Tibial nerve (tissue), 3 donors: Measurements from ENCODE around the gene ZFPM1.

Experiments used
- POLR2A ChIP-seq, 2 donors: fragments of 450-650 bp; IDR thresholded peaks; one replicate each; pipeline ENCODE4 v1.6.1; 2017; ENCODE audit warnings: antibody characterized with exemption in 2 of 2, mild to moderate bottlenecking in 2 of 2, moderate library complexity in 2 of 2
- TF ChIP-seq, protein P1 (sequence below), 5 experiments: fragments of 200-600 bp in 3 of 5; fragments of 450-650 bp in 2 of 5; sonication (generic) in 3 of 5; IDR thresholded peaks; one replicate each; pipeline ENCODE4 v1.5.1; 2016 to 2019; ENCODE audit warnings: antibody characterized with exemption in 5 of 5, mild to moderate bottlenecking in 3 of 5, moderate library complexity in 2 of 5

DNA sequence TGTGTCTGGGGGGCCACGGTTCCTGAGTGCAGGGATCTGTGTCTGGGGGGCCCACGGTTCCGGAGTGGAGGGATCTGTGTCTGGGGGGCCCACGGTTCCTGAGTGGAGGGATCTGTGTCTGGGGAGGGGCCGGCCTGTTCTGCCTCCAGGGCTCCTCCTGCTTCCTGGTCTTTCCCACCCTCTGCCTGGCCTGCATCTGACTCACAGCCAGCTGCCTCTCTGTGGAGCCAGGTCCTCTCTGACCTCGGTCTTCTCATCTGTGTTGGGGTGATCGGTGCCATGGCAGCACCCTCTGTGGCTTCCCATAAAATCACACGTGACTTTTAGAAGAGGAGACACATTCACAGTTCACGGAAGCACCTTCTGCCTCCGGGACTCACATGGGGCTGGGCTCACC, 50.3 kb downstream of the ZFPM1 start:
- TF ChIP-seq, protein P1, sequence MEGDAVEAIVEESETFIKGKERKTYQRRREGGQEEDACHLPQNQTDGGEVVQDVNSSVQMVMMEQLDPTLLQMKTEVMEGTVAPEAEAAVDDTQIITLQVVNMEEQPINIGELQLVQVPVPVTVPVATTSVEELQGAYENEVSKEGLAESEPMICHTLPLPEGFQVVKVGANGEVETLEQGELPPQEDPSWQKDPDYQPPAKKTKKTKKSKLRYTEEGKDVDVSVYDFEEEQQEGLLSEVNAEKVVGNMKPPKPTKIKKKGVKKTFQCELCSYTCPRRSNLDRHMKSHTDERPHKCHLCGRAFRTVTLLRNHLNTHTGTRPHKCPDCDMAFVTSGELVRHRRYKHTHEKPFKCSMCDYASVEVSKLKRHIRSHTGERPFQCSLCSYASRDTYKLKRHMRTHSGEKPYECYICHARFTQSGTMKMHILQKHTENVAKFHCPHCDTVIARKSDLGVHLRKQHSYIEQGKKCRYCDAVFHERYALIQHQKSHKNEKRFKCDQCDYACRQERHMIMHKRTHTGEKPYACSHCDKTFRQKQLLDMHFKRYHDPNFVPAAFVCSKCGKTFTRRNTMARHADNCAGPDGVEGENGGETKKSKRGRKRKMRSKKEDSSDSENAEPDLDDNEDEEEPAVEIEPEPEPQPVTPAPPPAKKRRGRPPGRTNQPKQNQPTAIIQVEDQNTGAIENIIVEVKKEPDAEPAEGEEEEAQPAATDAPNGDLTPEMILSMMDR (IDR thresholded peaks at IDR 0.05): no peak
- no peak for TF ChIP-seq POLR2A (IDR thresholded peaks at IDR 0.05)
